IPS DF 6.9 (cell line): ENCODE data around the gene SLC25A41.

Source experiments
- DNase-seq: peaks from one replicate; pipeline ENCODE4 v3.0.0-alpha.2; 2013; ENCODE audit warnings: low read depth, low spot score
- H3K27ac ChIP-seq: one replicate; pipeline ENCODE4 v1.5.1; 2013; ENCODE audit warnings: low read length, control low read depth
- H3K27me3 ChIP-seq: 2 replicates; pipeline ENCODE4 v1.6.1; 2013; ENCODE audit warnings: mild to moderate bottlenecking, low read length; ENCODE audit not compliant: control insufficient read depth, insufficient read depth
- H3K36me3 ChIP-seq: 2 replicates; pipeline ENCODE4 v1.6.1; 2013; ENCODE audit warnings: low read length; ENCODE audit not compliant: control insufficient read depth, insufficient read depth
- H3K4me1 ChIP-seq: 2 replicates; pipeline ENCODE4 v1.6.1; 2013; ENCODE audit warnings: low read length; ENCODE audit not compliant: control insufficient read depth, insufficient read depth
- H3K4me3 ChIP-seq: 2 replicates; pipeline ENCODE4 v1.5.1; 2013; ENCODE audit warnings: mild to moderate bottlenecking, low read length
- H3K9me3 ChIP-seq: 2 replicates; pipeline ENCODE4 v1.6.1; 2013; ENCODE audit warnings: low read length, inconsistent platforms; ENCODE audit not compliant: control insufficient read depth, insufficient read depth
- WGBS: extraction: QIAGEN DNeasy Blood & Tissue Kit; methylation state at CpG from one replicate; pipeline ENCODE4 v1.1.7; 2013; ENCODE audit warnings: mixed read lengths, missing lambda C conversion rate; ENCODE audit not compliant: insufficient read length, insufficient coverage; 5-methylcytosine and 5-hydroxymethylcytosine counted together

SLC25A41 gene

DNA sequence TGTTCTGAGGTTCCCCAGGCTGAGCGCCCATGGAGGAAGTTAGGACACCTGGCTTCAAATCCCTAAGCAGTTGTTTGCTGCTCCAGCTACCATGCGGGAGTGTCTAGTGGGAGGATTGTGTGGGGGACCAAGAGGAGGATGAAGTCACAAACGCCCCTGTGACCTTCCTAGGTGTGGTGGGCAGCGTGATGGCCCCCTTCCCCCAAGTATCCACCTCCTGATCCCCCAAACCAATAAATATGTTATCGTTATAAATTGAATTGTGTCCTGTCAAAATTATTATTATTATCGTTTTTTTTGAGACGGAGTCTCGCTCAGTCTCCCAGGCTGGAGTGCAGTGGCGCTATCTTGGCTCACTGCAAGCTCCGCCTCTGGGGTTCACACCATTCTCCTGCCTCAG, at the start of gene SLC25A41:
Gene SLC25A41, minus strand, starts transcription at position 101 of the 400 bp plus-strand sequence. Its CDS starts 70 bp downstream, at position 31.
- no peak within 1 kb of the TSS for H3K27ac ChIP-seq
- H3K36me3 ChIP-seq = no peaks in the 10 kb centered on the region
- H3K4me3 ChIP-seq = no peak within 1 kb of the TSS
- peaks cover 1% of the 10 kb centered on the region; the same call in 1 of the 2 replicates for H3K9me3 ChIP-seq
- no peaks in the 10 kb centered on the region for H3K27me3 ChIP-seq
- no peaks in the 10 kb centered on the region for H3K4me1 ChIP-seq
- no CpG with 5 or more reads among the region's 10 CpGs for WGBS
- no peak for DNase-seq

DNA sequence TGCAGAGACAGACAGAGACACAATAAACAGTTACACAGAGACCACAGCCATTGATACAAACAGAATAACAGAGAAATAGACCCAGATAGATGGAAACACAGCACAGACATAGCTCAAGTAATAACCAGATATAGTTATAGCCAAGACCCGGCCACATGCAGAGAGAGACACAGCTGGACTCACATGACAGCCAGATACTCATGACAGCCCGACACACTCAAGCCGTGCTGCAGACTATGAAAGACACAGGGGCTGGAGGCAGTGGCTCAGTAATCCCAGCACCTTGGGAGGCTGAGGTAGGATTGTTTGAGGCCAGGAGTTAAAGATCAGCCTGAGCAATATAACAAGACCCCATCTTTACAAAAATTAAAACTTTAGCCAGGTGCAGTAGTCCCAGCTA, 49.7 kb upstream of the SLC25A41 start:
- Histone ChIP-seq H3K4me3 (no peak overlapping the region), H3K4me1 (no peaks in the 10 kb centered on the region; the same call in 1 of the 2 replicates), H3K36me3 (no peaks in the 10 kb centered on the region), H3K9me3 (no peaks in the 10 kb centered on the region), H3K27ac (no peak overlapping the region), H3K27me3 (no peaks in the 10 kb centered on the region)
- no CpG with 5 or more reads among the region's 3 CpGs for WGBS
- no peak for DNase-seq

DNA sequence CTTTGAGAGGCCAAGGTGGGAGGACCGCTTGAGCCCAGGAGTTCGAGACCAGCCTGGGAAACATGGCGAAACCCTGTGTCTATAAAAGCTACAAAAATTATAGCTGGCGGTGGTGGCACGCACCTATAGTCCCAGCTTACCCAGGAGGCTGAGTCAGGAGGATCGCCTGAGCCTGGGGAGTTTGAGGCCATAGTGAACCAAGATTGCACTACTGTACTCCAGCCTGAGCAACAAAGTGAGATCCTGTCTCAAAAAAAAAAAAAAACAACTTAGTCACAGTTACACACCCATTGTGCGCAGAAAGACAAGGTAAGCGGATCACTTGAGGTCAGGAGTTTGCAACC, 48.8 kb upstream of the SLC25A41 start:
- Histone ChIP-seq H3K9me3 (no peaks in the 10 kb centered on the region), H3K27me3 (no peaks in the 10 kb centered on the region), H3K36me3 (no peaks in the 10 kb centered on the region), H3K4me3 (no peak overlapping the region), H3K4me1 (no peaks in the 10 kb centered on the region; the same call in 1 of the 2 replicates), H3K27ac (no peak overlapping the region)
- DNase-seq = no peak
- no CpG with 5 or more reads among the region's 8 CpGs for WGBS

DNA sequence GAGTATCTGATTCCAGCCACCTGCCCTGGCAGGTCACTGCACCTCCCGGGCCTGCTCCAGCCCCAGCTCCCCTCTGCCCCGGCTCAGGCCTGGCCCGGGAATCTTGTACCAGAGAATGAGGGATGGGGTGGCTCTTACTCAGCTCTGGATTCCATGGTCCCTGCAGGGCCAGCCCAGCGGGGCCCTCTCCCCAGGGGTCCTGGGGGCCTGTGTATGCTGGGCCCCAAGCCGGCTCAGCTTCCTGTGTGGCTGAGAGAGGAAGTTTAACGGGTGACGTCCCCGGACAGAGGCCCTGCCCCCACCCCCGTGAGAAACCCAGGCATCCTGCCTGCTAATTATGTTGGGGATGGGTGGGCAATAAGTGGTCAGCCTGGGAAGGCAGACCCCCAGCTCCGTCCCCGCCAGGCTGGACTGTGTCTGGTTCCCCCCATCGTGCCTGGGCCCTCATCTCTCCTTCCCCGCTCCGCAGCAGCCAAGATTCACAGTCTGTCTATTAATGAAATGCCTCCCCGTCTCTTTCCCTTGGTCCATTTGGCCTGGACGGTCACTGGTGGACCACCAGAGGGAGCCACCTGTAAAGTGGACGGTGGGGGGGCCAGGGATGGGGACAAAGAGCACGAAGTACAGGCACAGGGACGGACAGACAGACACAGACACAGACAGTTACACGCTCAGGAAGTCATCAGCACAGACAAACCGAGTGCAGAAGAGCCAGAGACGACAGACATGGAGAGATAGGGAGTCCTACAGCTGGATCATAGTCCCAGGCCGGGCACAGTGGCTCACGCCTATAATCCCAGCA, 48.2 kb upstream of the SLC25A41 start, which contains the start of gene DENND1C:
Gene DENND1C, minus strand, starts transcription at position 247 of the 802 bp plus-strand sequence. Its CDS starts 92 bp downstream, at position 155.
- Histone ChIP-seq H3K36me3 (no peaks in the 10 kb centered on the region), H3K4me1 (no peaks in the 10 kb centered on the region; the same call in 1 of the 2 replicates), H3K27me3 (no peaks in the 10 kb centered on the region), H3K4me3 (no peak within 1 kb of the TSS), H3K9me3 (no peaks in the 10 kb centered on the region), H3K27ac (no peak within 1 kb of the TSS)
- no peak for DNase-seq
- WGBS = no CpG with 5 or more reads among the region's 24 CpGs

DNA sequence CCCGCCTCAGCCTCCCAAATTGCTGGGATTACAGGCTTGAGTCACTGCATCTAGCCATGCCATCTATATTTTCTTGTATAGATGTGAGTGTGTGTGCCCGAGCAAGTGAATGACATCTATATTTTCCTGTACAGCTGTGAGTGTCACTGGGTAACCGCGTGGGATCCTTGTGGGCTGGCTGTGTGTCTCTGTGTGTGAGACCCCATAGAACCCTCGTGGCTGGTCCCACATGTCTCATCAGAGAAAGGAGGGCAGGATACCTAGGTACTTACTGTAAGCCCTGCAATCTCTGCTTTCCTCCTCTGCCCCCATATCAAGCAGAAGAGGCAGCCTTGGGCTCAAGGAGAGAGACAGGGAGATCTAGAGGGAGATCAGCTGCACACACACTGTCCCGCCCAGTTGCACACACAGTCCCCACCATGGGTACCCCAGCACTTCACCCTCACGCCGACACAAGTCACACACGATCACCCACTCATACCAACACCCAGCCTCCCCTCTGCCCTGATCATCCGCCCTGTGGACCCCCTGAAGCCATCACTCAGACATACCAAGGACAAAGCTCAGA, 47.4 kb upstream of the SLC25A41 start:
- DNase-seq = no peak
- H3K27me3 ChIP-seq = no peaks in the 10 kb centered on the region
- H3K4me1 ChIP-seq = no peaks in the 10 kb centered on the region; the same call in 1 of the 2 replicates
- no peaks in the 10 kb centered on the region for H3K9me3 ChIP-seq
- H3K36me3 ChIP-seq = no peaks in the 10 kb centered on the region
- H3K4me3 ChIP-seq = no peak overlapping the region
- WGBS = no CpG with 5 or more reads among the region's 10 CpGs
- H3K27ac ChIP-seq = no peak overlapping the region

DNA sequence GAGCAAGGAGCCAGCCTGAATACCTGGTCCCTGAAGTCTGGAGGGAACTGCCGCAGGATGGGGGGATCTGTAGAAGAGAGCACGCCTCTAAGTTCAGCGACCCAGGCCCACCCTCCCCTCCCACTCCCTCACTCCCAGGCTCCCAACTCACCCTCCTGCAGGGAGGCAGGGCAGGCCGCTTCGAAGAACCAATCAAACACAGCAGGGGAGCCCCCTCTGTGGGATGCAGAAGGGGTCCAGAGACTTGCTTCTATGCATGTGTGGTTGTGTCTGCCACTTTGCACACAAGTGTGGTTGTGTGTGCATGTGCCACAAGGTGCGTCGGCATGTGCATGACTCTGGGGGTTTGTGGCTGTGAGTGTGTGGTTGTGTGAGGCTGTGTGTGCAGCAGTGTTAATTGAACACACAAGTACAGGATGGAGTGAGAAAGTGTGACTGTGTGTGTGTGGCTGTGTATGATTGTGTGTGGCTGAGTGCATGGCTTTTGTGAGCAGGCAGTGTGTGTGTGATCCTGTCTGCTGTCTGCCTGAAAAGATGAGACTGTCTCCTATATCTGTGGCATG, 46.4 kb upstream of the SLC25A41 start:
- no peaks in the 10 kb centered on the region for H3K36me3 ChIP-seq
- no peaks in the 10 kb centered on the region for H3K9me3 ChIP-seq
- no peak for DNase-seq
- no peak overlapping the region for H3K27ac ChIP-seq
- H3K27me3 ChIP-seq = no peaks in the 10 kb centered on the region
- no peak overlapping the region for H3K4me3 ChIP-seq
- no CpG with 5 or more reads among the region's 7 CpGs for WGBS
- H3K4me1 ChIP-seq = no peaks in the 10 kb centered on the region; the same call in 1 of the 2 replicates

DNA sequence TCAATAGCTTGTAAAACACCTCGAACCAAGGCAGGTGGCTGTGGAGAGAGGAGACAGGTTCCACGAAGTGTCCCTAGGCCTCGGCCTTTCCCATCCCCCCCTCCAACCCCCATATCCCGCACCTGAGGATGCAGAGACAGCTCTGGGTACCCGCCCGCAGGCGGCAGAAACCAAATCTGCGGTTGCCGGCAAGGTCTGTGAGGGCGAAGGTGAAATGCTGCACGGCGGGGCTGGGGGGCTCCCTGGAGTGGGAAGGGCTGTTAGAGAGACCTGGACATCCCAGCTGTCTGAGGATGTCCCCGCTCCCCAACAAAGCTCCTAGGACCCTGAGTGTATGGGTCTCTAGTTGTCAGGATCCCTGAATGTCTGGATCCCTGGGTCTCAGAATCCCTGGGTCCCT, 45.3 kb upstream of the SLC25A41 start:
- no peak overlapping the region for H3K4me3 ChIP-seq
- DNase-seq = no peak
- WGBS = no CpG with 5 or more reads among the region's 13 CpGs

DNA sequence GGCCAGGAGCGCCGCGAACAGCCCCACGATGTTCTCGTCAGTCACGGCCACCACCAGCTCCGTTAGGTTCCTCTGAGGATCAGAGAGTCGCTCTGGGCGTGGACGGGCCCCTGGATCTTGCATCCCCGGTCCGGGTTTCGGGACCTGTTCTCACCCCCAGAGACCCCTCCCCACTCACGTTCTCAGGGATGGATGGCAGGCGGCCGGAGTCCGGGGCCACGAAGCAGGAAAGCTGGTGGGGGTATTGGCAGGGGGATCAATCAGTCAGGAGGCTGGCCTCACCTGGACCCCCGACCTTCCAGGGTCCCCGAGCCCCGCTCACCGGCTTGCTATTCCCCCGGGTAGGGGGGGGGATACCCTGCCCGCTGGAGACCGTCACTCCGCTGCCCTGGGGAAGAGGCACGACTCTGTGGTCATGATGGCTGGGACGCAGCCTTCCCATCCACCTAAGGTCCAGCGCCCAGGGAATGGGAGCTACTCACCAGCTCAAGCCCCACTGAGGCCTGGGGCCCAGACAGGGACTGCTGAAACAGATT, 43.4 kb upstream of the SLC25A41 start:
- WGBS = no CpG with 5 or more reads among the region's 29 CpGs
- H3K36me3 ChIP-seq = no peaks in the 10 kb centered on the region

More for the DNA sequence above, 45.3 kb upstream of the SLC25A41 start:
- H3K27ac ChIP-seq = no peak overlapping the region
- no peaks in the 10 kb centered on the region; the same call in 1 of the 2 replicates for H3K4me1 ChIP-seq
- H3K27me3 ChIP-seq = no peaks in the 10 kb centered on the region
- H3K36me3 ChIP-seq = no peaks in the 10 kb centered on the region
- no peaks in the 10 kb centered on the region for H3K9me3 ChIP-seq

DNA sequence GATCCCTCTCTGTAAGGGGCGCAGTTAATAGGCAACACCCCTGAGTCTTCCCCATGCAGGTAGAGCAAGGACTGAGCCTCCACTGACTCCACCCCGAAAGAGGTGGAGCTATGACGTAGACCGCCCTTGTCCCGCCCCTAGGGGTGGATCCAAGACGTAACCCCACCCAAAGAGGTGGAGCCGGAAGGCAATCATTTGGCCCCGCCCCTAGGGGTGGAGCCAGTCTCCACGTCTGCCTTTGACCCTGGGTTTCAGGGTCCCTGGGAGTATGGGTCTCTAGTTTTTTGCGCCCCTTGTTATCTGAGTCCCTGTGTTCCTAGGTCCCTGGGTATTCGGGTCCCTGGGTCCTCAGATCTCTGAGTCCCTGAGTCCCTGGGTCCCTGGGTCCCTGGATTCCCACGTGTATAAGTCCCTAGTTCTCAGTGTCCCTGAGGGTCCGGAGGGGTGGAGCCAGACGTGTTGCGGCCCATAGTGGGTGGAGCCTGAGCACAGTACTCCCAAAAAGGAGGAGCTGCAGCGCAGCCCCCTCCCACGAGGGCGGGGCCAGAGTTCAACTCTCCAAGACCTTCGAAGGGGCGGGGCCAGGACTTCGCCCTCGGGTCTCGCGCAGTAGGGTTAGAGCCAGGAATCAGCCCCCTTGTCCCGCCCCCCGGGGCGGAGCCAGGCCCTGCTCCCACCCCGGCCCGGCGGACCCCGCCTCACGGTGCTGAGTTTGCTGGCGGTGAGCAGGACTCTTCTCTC, 42.8 kb upstream of the SLC25A41 start:
- WGBS = no CpG with 5 or more reads among the region's 33 CpGs
- peak; percentile 96 for DNase-seq
- H3K27ac ChIP-seq = no peak overlapping the region
- H3K9me3 ChIP-seq = no peaks in the 10 kb centered on the region
- H3K36me3 ChIP-seq = no peaks in the 10 kb centered on the region
- no peaks in the 10 kb centered on the region for H3K27me3 ChIP-seq
- H3K4me3 ChIP-seq = peak overlapping the region; percentile 50; the same call in 1 of the 2 replicates
- no peaks in the 10 kb centered on the region; the same call in 1 of the 2 replicates for H3K4me1 ChIP-seq

More for the DNA sequence above, 43.4 kb upstream of the SLC25A41 start:
- Histone ChIP-seq H3K4me1 (no peaks in the 10 kb centered on the region; the same call in 1 of the 2 replicates), H3K4me3 (peak overlapping the region; percentile 47; the same call in 1 of the 2 replicates), H3K27me3 (no peaks in the 10 kb centered on the region), H3K9me3 (no peaks in the 10 kb centered on the region), H3K27ac (no peak overlapping the region)
- no peak for DNase-seq
